HepG2 (cell line): ENCODE results near the gene MAN2A1. TPM values are rescaled to one million over a fixed set of nuclear protein-coding genes. Genes with fewer than 3 reads are reported as not detected.

ENCODE experiments used
- AGO2 ChIP-seq: fragments of 200-400 bp; formaldehyde crosslinking; optimal IDR thresholded peaks from 2 replicates; pipeline ENCODE3; 2017; ENCODE audit warnings: mild to moderate bottlenecking, low read depth, low read length, moderate library complexity
- AHR ChIP-seq: IDR thresholded peaks from 2 replicates; pipeline ENCODE4 v1.6.1; 2018; ENCODE audit warnings: missing genetic modification reagents, missing compliant biosample characterization
- CCDC6 ChIP-seq: sonication (generic); formaldehyde crosslinking; IDR thresholded peaks from 2 replicates; pipeline ENCODE4 v1.8.1; 2022; ENCODE audit warnings: mild to moderate bottlenecking, missing genetic modification reagents, moderate library complexity
- ELF4 ChIP-seq: sonication (generic); formaldehyde crosslinking; IDR thresholded peaks from 2 replicates; pipeline ENCODE4 v1.5.0; 2020; ENCODE audit warnings: missing genetic modification reagents, mild to moderate bottlenecking, moderate library complexity, borderline replicate concordance
- FOXO1 ChIP-seq: sonication (generic); formaldehyde crosslinking; IDR thresholded peaks from 2 replicates; pipeline ENCODE4 v1.4.0; 2020; ENCODE audit warnings: missing genetic modification reagents
- ISX ChIP-seq: sonication (generic); formaldehyde crosslinking; conservative IDR thresholded peaks from 2 replicates; pipeline ENCODE4 v1.5.0; 2020; ENCODE audit warnings: missing genetic modification reagents
- MBNL3 ChIP-seq: fragments of 250-450 bp; sonication (Bioruptor Pico); conservative IDR thresholded peaks from 2 replicates; pipeline ENCODE4 v1.8.0; 2022; ENCODE audit warnings: mild to moderate bottlenecking, inconsistent platforms
- MIXL1 ChIP-seq: IDR thresholded peaks from 2 replicates; pipeline ENCODE4 v1.6.1; 2016
- MYPOP ChIP-seq: sonication (generic); formaldehyde crosslinking; IDR thresholded peaks from 2 replicates; pipeline ENCODE4 v1.8.1; 2023; ENCODE audit warnings: mild to moderate bottlenecking, moderate library complexity, missing genetic modification reagents
- NR2C2 ChIP-seq: sonication (generic); formaldehyde crosslinking; IDR thresholded peaks from 2 replicates; pipeline ENCODE4 v1.4.0; 2020; ENCODE audit warnings: missing genetic modification reagents, mild to moderate bottlenecking, moderate library complexity, borderline replicate concordance
- PITX1 ChIP-seq: sonication (generic); formaldehyde crosslinking; IDR thresholded peaks from 2 replicates; pipeline ENCODE4 v1.5.1; 2020; ENCODE audit warnings: mild to moderate bottlenecking, missing genetic modification reagents
- POLR2AphosphoS5 ChIP-seq: IDR thresholded peaks from 2 replicates; pipeline ENCODE4 v1.6.1; 2012; ENCODE audit warnings: low read depth, low read length
- RAD21 ChIP-seq: fragments of 450-650 bp; formaldehyde crosslinking; IDR thresholded peaks from 2 replicates; pipeline ENCODE4 v1.5.0; 2020; ENCODE audit warnings: mild to moderate bottlenecking
- SNRNP70 ChIP-seq: fragments of 200-400 bp; formaldehyde crosslinking; IDR thresholded peaks from 2 replicates; pipeline ENCODE4 v1.6.1; 2017; ENCODE audit warnings: mild to moderate bottlenecking, low read depth, low read length, moderate library complexity
- TBP ChIP-seq: sonication (generic); formaldehyde crosslinking; IDR thresholded peaks from 2 replicates; pipeline ENCODE4 v1.5.0; 2020; ENCODE audit warnings: missing genetic modification reagents
- ZBTB34 ChIP-seq: sonication (generic); formaldehyde crosslinking; IDR thresholded peaks from 2 replicates; pipeline ENCODE4 v1.8.0; 2022; ENCODE audit warnings: mild to moderate bottlenecking, missing genetic modification reagents
- ZFP36L2 ChIP-seq: sonication (generic); formaldehyde crosslinking; IDR thresholded peaks from 2 replicates; pipeline ENCODE4 v1.4.0; 2020; ENCODE audit warnings: missing genetic modification reagents
- ZFP82 ChIP-seq: sonication (generic); formaldehyde crosslinking; IDR thresholded peaks from 2 replicates; pipeline ENCODE4 v1.5.1; 2020; ENCODE audit warnings: mild to moderate bottlenecking, missing genetic modification reagents, borderline replicate concordance
- ZNF205 ChIP-seq: IDR thresholded peaks from 2 replicates; pipeline ENCODE4 v1.6.1; 2018; ENCODE audit warnings: missing biosample characterization, missing genetic modification reagents
- ZNF224 ChIP-seq: sonication (generic); formaldehyde crosslinking; IDR thresholded peaks from 2 replicates; pipeline ENCODE4 v1.5.0; 2020; ENCODE audit warnings: mild to moderate bottlenecking, missing genetic modification reagents
- ZNF235 ChIP-seq: sonication (generic); formaldehyde crosslinking; IDR thresholded peaks from 2 replicates; pipeline ENCODE4 v1.8.1; 2023; ENCODE audit warnings: mild to moderate bottlenecking, missing genetic modification reagents, borderline replicate concordance
- ZNF296 ChIP-seq: sonication (generic); formaldehyde crosslinking; conservative IDR thresholded peaks from 2 replicates; pipeline ENCODE4 v1.5.0; 2020; ENCODE audit warnings: mild to moderate bottlenecking, missing genetic modification reagents
- ZNF350 ChIP-seq: sonication (generic); formaldehyde crosslinking; IDR thresholded peaks from 2 replicates; pipeline ENCODE4 v1.4.0; 2020; ENCODE audit warnings: mild to moderate bottlenecking, low read depth, missing genetic modification reagents, borderline replicate concordance
- ZNF484 ChIP-seq: sonication (generic); formaldehyde crosslinking; IDR thresholded peaks from 2 replicates; pipeline ENCODE4 v1.5.1; 2020; ENCODE audit warnings: mild to moderate bottlenecking, low read depth, missing genetic modification reagents, borderline replicate concordance
- ZNF496 ChIP-seq: sonication (generic); formaldehyde crosslinking; IDR thresholded peaks from 2 replicates; pipeline ENCODE4 v1.8.1; 2023; ENCODE audit warnings: mild to moderate bottlenecking, moderate library complexity, missing genetic modification reagents; ENCODE audit not compliant: insufficient replicate concordance
- ZNF546 ChIP-seq: sonication (generic); formaldehyde crosslinking; conservative IDR thresholded peaks from 2 replicates; pipeline ENCODE4 v1.8.1; 2023; ENCODE audit warnings: mild to moderate bottlenecking, missing genetic modification reagents
- ZNF552 ChIP-seq: sonication (generic); formaldehyde crosslinking; IDR thresholded peaks from 2 replicates; pipeline ENCODE4 v1.9.0; 2022; ENCODE audit warnings: missing genetic modification reagents, mild to moderate bottlenecking, borderline replicate concordance
- ZNF616 ChIP-seq: sonication (generic); formaldehyde crosslinking; IDR thresholded peaks from 2 replicates; pipeline ENCODE4 v1.5.0; 2020; ENCODE audit warnings: low read depth, mild to moderate bottlenecking, missing genetic modification reagents
- ZNF737 ChIP-seq: sonication (generic); formaldehyde crosslinking; IDR thresholded peaks from 2 replicates; pipeline ENCODE4 v1.5.0; 2020; ENCODE audit warnings: missing genetic modification reagents, mild to moderate bottlenecking, borderline replicate concordance
- ZNF782 ChIP-seq: sonication (generic); formaldehyde crosslinking; IDR thresholded peaks from 2 replicates; pipeline ENCODE4 v1.4.0; 2020; ENCODE audit warnings: missing genetic modification reagents, mild to moderate bottlenecking, borderline replicate concordance
- polyA plus RNA-seq, 8 experiments: library from polyadenylated mRNA; depleted of rRNA in 3 of 8; stranded (reverse) in 7 of 8; unstranded in 1 of 8; fragments of >200 nt; fragmentation: Illumina TruSeq in 4 of 8; extraction: Trizol in 4 of 8; gene quantifications; 2 replicates each; pipeline versions ENCODE4 v1.2.1 to v1.2.3, GENCODE V29; 2011 to 2016; ENCODE audit warnings: low read depth in 4 of 8, missing spikeins in 1 of 8, mixed read lengths in 1 of 8; ENCODE audit not compliant: insufficient read depth in 1 of 8
- total RNA-seq, 5 experiments: library from RNA; depleted of rRNA; stranded (reverse); fragments of >200 nt; fragmentation: Illumina TruSeq; extraction: Trizol; gene quantifications; 2 replicates each; pipeline ENCODE4 v1.2.3, GENCODE V29; 2016; ENCODE audit warnings: low read depth in 1 of 5

Gene MAN2A1
- total and polyA plus RNA-seq, 2 of the 13 experiments (the other 11 are each of a cell fraction or from before 2014, with no cell fraction given) = 56.2 to 80.5 TPM

GRCh38 chr5:109900911-109901627 is 211.3 kb downstream of the MAN2A1 start (continued):
- TF ChIP-seq TBP = no peak
- TF ChIP-seq MIXL1 (CRISPR knock-in tag) = no peak; the same call in 1 of the 2 replicates
- TF ChIP-seq ZNF350 (CRISPR knock-in tag) = no peak; the same call in 1 of the 2 replicates
- no peak for TF ChIP-seq ZNF616 (CRISPR knock-in tag)
- no peak for TF ChIP-seq MBNL3 (CRISPR knock-in tag)
- no peak for TF ChIP-seq MYPOP (CRISPR knock-in tag)
- TF ChIP-seq RAD21 (CRISPR knock-in tag) = peak; percentile 41
- no peak for TF ChIP-seq ZNF235
- TF ChIP-seq ZNF496 (CRISPR knock-in tag) = no peak
- TF ChIP-seq ZFP82 (CRISPR knock-in tag) = peak; percentile 76; the same call in 1 of the 2 replicates
- TF ChIP-seq AHR (CRISPR knock-in tag) = no peak
- no peak for TF ChIP-seq ZNF546 (CRISPR knock-in tag)
- no peak for TF ChIP-seq ZFP36L2 (CRISPR knock-in tag)
- TF ChIP-seq ZNF205 = no peak
- 0 out of 2 replicates have a peak, but pooled peaks have one; percentile 20 for TF ChIP-seq POLR2AphosphoS5
- peak; percentile 57; the same call in 1 of the 2 replicates for TF ChIP-seq PITX1 (CRISPR knock-in tag)
- no peak for TF ChIP-seq SNRNP70
- TF ChIP-seq ZNF737 (CRISPR knock-in tag) = no peak; the same call in 1 of the 2 replicates
- no peak for TF ChIP-seq ZNF484
- peak; percentile 71 for TF ChIP-seq FOXO1 (CRISPR knock-in tag)
- TF ChIP-seq ZBTB34 (CRISPR knock-in tag) = peak; percentile 7; the same call in 1 of the 2 replicates
- no peak for TF ChIP-seq ZNF782 (CRISPR knock-in tag)
- TF ChIP-seq ZNF296 (CRISPR knock-in tag) = no peak
- no peak for TF ChIP-seq NR2C2
- TF ChIP-seq CCDC6 = peak; percentile 38; the same call in 1 of the 2 replicates
- no peak for TF ChIP-seq ELF4 (CRISPR knock-in tag)
- TF ChIP-seq AGO2 = no peak
- no peak for TF ChIP-seq ISX (CRISPR knock-in tag)
- no peak for TF ChIP-seq ZNF552 (CRISPR knock-in tag)
- no peak for TF ChIP-seq ZNF224 (CRISPR knock-in tag)
